HepG2 (cell line): ENCODE measurements around the gene CTNNAL1.

ENCODE experiments used
- HDAC2 ChIP-seq: sonication (generic); formaldehyde crosslinking; IDR thresholded peaks from 2 replicates; pipeline ENCODE4 v1.4.0; 2020; ENCODE audit warnings: missing genetic modification reagents
- RFX5 ChIP-seq: IDR thresholded peaks from 2 replicates; pipeline ENCODE4 v1.6.1; 2011; ENCODE audit warnings: low read depth, low read length, improper control_type of control experiment

GRCh38 chr9:108994695-108995094 lies 18.6 kb downstream of the CTNNAL1 start:
- TF ChIP-seq RFX5 (no peak), HDAC2 (CRISPR knock-in tag) (no peak)
